ENCODE data around the gene SFMBT2.

The SFMBT2 gene

GRCh38 chr10:7274293-7274692 lies 136.5 kb downstream of the SFMBT2 start:
- in situ Hi-C loops (cut with HindIII; ENCODE audit: low sequenced_read_pairs) = no loop called here

DNA sequence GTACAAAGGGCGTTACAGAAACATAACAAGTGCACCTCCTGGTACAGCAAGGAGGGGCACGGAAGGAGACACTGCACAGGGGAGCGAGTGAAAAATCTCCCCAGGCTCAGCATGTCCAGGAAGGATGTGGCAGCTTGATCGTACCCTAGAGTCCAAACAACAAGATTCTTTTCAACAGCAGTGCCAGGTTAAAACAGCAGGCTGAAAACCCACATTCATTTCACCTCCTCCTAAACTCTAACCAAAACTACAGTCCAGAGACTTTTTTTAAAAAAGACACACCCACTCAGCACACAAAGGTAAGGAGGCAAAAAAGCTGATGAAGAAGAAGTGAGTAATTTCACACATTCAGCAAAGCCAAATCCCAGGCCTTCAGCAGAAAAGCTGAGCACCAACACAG lies 138.8 kb downstream of the SFMBT2 start:
- in situ Hi-C loops (cut with HindIII; ENCODE audit: low sequenced_read_pairs) = no loop called here

GRCh38 chr10:7269988-7270387 lies 140.8 kb downstream of the SFMBT2 start:
- in situ Hi-C loops (cut with HindIII; ENCODE audit: low sequenced_read_pairs) = no loop called here

GRCh38 chr10:7267142-7267541 lies 143.7 kb downstream of the SFMBT2 start:
- in situ Hi-C loops (cut with HindIII; ENCODE audit: low sequenced_read_pairs) = no loop called here

GRCh38 chr10:7265396-7266123 lies 145.3 kb downstream of the SFMBT2 start:
- in situ Hi-C loops (cut with HindIII; ENCODE audit: low sequenced_read_pairs) = no loop called here

- in situ Hi-C loops (cut with HindIII; ENCODE audit: low sequenced_read_pairs) = no loop called here
Measured at GRCh38 chr10:7264313-7264756, 146.5 kb downstream of the SFMBT2 start.

DNA sequence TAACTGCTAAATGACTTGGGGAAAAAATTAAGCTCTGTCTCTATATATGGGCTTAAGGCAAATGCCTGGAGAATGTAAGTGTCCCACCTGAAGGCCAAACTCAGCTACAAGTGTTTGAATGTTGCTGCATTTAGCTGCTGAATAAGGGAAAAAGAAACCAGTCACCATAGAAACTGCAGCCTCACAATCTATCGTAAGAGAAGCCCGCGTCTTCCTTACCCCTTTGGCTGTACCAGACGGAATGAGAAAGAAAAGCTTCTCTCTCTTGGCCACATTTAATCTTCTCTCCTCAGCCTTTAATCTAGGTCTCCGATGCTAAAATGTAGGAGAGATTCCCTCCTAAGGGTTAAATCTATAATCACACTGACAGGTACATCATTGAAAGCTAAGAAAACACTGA lies 147.2 kb downstream of the SFMBT2 start:
- in situ Hi-C loops (cut with HindIII; ENCODE audit: low sequenced_read_pairs) = no loop called here

DNA sequence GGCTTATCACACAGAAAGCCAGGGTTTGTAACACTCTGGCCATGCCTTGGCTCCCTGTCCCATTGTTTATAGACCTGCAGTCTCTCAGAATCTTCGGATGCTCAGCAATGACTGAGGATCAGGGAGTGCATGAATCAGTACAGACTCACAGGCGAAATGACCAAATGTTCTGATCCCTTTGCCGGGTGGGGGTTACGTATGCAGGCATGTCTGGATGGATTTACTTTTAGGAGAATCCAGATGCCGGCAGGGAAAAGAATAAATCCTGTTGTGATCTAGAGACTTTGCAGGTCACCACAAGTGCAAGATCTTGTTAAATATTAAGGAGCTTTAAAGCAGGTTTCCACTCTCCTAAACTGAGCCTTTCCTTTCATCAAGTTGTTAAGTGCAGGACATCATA lies 149.5 kb downstream of the SFMBT2 start:
- in situ Hi-C loops (cut with HindIII; ENCODE audit: low sequenced_read_pairs) = no loop called here

GRCh38 chr10:7260912-7261311 lies 149.9 kb downstream of the SFMBT2 start:
- in situ Hi-C loops (cut with HindIII; ENCODE audit: low sequenced_read_pairs) = no loop called here

GRCh38 chr10:7260412-7260900 lies 150.4 kb downstream of the SFMBT2 start:
- in situ Hi-C loops (cut with HindIII; ENCODE audit: low sequenced_read_pairs) = no loop called here

GRCh38 chr10:7258948-7259523 lies 151.8 kb downstream of the SFMBT2 start:
- in situ Hi-C loops (cut with HindIII; ENCODE audit: low sequenced_read_pairs) = no loop called here

DNA sequence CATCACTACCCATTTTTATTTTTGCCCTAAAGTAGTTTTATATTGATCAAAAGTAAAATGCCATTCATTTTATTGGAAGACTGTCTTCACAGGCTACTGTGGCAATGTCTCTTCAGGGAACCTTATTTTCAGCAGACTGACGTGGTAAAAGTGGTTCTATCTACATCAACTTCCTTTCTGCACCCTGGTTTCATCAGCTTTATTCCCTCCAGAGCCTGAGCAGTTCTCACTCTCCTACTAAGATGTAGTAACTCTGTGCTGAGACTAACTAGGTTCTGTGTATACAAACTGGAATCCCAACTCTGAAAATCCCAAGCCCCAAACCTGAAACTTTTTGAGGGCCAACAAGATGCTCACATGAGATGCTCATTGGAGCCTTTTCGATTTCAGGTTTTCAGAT lies 155.3 kb downstream of the SFMBT2 start:
- in situ Hi-C loops (cut with HindIII; ENCODE audit: low sequenced_read_pairs) = no loop called here

GRCh38 chr10:7251696-7252465 lies 159.0 kb downstream of the SFMBT2 start:
- in situ Hi-C loops (cut with HindIII; ENCODE audit: low sequenced_read_pairs) = no loop called here

- in situ Hi-C loops (cut with HindIII; ENCODE audit: low sequenced_read_pairs) = no loop called here
Measured at GRCh38 chr10:7250236-7250635, 160.6 kb downstream of the SFMBT2 start.

- in situ Hi-C loops (cut with HindIII; ENCODE audit: low sequenced_read_pairs) = no loop called here
Measured at GRCh38 chr10:7248585-7249164, 162.2 kb downstream of the SFMBT2 start.

DNA sequence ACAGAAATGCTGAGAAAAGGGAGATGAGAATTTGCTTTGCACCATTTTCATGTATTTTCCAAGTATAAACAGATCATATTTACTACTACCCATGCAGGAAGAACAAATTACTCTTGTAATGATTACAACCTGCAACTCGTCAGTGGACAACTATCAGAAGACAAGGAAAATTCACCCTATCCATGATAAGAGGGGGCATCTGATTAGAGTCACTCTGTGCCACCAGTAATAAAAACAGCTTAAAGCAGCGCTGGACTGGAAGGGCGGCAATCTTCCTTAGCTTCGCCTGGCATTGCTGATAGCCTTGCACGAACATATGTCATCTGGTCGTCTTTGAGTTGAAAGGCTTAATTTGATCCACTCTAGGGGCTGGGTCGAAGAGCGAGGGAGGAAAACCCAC lies 162.7 kb downstream of the SFMBT2 start:
- in situ Hi-C loops (cut with HindIII; ENCODE audit: low sequenced_read_pairs) = no loop called here

- in situ Hi-C loops (cut with HindIII; ENCODE audit: low sequenced_read_pairs) = no loop called here
Measured at GRCh38 chr10:7245505-7245904, 165.3 kb downstream of the SFMBT2 start.

DNA sequence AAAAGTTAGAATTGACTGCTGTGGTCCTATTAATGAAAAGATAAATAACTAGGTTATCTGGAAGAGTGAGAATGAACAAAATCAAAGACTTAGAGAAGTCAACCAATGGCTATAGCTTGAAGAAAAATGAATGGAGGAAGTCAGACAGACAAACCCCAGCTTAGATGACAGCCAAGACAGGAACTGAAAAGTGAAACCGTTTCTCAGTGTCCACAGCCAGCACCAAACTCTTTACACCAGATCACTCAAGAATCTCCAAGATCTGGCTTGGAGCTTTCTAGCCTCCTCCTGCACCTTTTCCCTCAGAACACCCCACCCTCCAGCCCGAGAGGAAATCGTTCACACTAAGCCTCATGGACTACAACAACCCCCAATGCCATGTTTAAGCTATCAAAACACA lies 167.0 kb downstream of the SFMBT2 start:
- in situ Hi-C loops (cut with HindIII; ENCODE audit: low sequenced_read_pairs) = no loop called here

GRCh38 chr10:7243139-7243538 lies 167.7 kb downstream of the SFMBT2 start:
- in situ Hi-C loops (cut with HindIII; ENCODE audit: low sequenced_read_pairs) = no loop called here

DNA sequence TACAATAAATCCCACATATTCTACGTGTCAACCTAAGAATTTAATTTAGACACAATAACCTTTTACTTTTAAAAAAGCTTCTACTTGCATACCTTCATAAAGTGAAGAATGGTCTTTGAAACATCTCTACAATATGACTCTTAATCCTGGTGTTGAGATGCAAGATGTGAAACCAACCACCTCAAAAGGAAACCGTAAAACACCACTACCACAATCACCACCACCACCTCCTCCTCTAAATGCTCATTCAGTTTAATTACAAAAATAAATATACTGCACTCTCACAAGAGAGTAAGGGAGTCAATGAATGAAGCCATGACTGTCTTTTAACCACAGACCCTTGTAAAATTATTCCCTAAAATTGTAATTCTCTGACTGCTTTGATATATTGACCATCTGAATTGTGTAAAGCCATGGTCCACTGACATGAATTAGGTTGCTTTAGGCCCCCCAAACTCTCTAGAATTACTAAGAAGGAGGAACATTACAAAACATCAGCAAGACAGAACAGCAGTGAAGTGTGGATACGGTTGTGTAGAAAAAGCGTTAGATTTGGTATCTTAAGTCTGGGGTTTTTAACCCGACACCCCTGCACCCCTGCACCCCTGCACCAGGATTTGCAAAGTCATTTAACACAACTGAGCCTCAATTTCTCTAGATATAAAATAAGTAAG lies 171.4 kb downstream of the SFMBT2 start:
- in situ Hi-C loops (cut with HindIII; ENCODE audit: low sequenced_read_pairs) = no loop called here

DNA sequence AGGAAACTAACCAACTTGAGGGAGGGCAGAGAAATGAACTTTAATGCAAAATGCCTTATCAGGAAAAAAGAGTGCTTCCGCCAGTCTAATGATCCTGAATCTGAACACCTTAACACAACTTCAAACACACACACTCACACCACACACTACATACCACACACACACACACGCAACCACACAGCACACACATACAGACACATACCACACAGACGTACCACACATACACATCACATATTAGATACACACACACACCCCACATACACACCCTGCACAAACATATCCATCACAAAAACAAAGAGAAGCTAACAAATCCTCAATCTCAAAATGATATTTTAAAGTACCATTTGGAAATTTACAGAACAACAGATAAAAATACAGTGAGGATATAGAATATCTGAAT lies 175.5 kb downstream of the SFMBT2 start:
- in situ Hi-C loops (cut with HindIII; ENCODE audit: low sequenced_read_pairs) = no loop called here

Data from DLD1 (cell line).